IPS-20b (cell line): ENCODE results near the gene RGR.
"Not testable (repeated sequence)": the region's sequence is repeated elsewhere in the genome, so short reads cannot be mapped to it uniquely, and the experiment has no call there.

ENCODE experiments used
- H3K27ac ChIP-seq: one replicate; pipeline ENCODE4 v1.5.1; 2013; ENCODE audit warnings: low read length
- H3K27me3 ChIP-seq: 2 replicates; pipeline ENCODE4 v1.6.1; 2013; ENCODE audit warnings: mild to moderate bottlenecking, low read length, inconsistent platforms; ENCODE audit not compliant: insufficient read depth
- H3K36me3 ChIP-seq: 2 replicates; pipeline ENCODE4 v1.6.1; 2013; ENCODE audit warnings: low read depth, mild to moderate bottlenecking, inconsistent platforms, low read length, moderate library complexity; ENCODE audit not compliant: insufficient read depth
- H3K4me1 ChIP-seq: 2 replicates; pipeline ENCODE4 v1.6.1; 2013; ENCODE audit warnings: mild to moderate bottlenecking, control low read depth, inconsistent platforms, low read length, moderate library complexity; ENCODE audit not compliant: insufficient read depth
- H3K4me3 ChIP-seq: 2 replicates; pipeline ENCODE4 v1.5.1; 2013; ENCODE audit warnings: mild to moderate bottlenecking, low read length, inconsistent platforms
- H3K9ac ChIP-seq: 2 replicates; pipeline ENCODE4 v1.6.1; 2013; ENCODE audit warnings: low read depth, mild to moderate bottlenecking, inconsistent platforms, low read length, moderate library complexity
- H3K9me3 ChIP-seq: 2 replicates; pipeline ENCODE4 v1.6.1; 2013; ENCODE audit warnings: mild to moderate bottlenecking, low read depth, low read length, inconsistent platforms; ENCODE audit not compliant: insufficient read depth

RGR gene

GRCh38 chr10:84262190-84262956 is 17.5 kb downstream of the RGR start:
- Histone ChIP-seq H3K27ac (no peak overlapping the region), H3K9me3 (no peaks in the 10 kb centered on the region)

GRCh38 chr10:84263716-84264115 is 18.9 kb downstream of the RGR start:
- H3K9ac ChIP-seq: no peak overlapping the region
- no peak overlapping the region for H3K4me3 ChIP-seq
- peaks cover 8% of the 10 kb centered on the region for H3K27me3 ChIP-seq
- no peak overlapping the region for H3K27ac ChIP-seq
- no peaks in the 10 kb centered on the region for H3K36me3 ChIP-seq
- H3K9me3 ChIP-seq: no peaks in the 10 kb centered on the region
- H3K4me1 ChIP-seq: no peaks in the 10 kb centered on the region; the same call in 1 of the 2 replicates

More at GRCh38 chr10:84262190-84262956, 17.5 kb downstream of the RGR start:
- Histone ChIP-seq H3K9ac (no peak overlapping the region), H3K4me3 (no peak overlapping the region), H3K27me3 (peaks cover 8% of the 10 kb centered on the region), H3K4me1 (no peaks in the 10 kb centered on the region), H3K36me3 (no peaks in the 10 kb centered on the region)

- H3K4me3 ChIP-seq: peak overlapping the region; percentile 24; the same call in 1 of the 2 replicates
- peaks cover 8% of the 10 kb centered on the region for H3K27me3 ChIP-seq
- H3K9ac ChIP-seq: no peak overlapping the region
- H3K9me3 ChIP-seq: no peaks in the 10 kb centered on the region
- H3K4me1 ChIP-seq: no peaks in the 10 kb centered on the region; the same call in 1 of the 2 replicates
- H3K27ac ChIP-seq: no peak overlapping the region
- no peaks in the 10 kb centered on the region for H3K36me3 ChIP-seq
These were observed 19.8 kb downstream of the RGR start for GRCh38 chr10:84264611-84265141.

- H3K9me3 ChIP-seq: no peaks in the 10 kb centered on the region
- no peak overlapping the region for H3K27ac ChIP-seq
- H3K27me3 ChIP-seq: peaks cover 8% of the 10 kb centered on the region
- no peaks in the 10 kb centered on the region; the same call in 1 of the 2 replicates for H3K4me1 ChIP-seq
- H3K36me3 ChIP-seq: no peaks in the 10 kb centered on the region
- no peak overlapping the region for H3K4me3 ChIP-seq
- no peak overlapping the region for H3K9ac ChIP-seq
These were observed 20.6 kb downstream of the RGR start for GRCh38 chr10:84265418-84265817.

- Histone ChIP-seq H3K4me1 (no peaks in the 10 kb centered on the region; the same call in 1 of the 2 replicates), H3K9me3 (no peaks in the 10 kb centered on the region), H3K4me3 (no peak overlapping the region)
These were observed 22.8 kb downstream of the RGR start for GRCh38 chr10:84267503-84268126.

GRCh38 chr10:84269162-84269561 is 24.3 kb downstream of the RGR start:
- H3K4me1 ChIP-seq: no peaks in the 10 kb centered on the region; the same call in 1 of the 2 replicates
- peaks cover 8% of the 10 kb centered on the region for H3K27me3 ChIP-seq
- H3K9ac ChIP-seq: no peak overlapping the region
- no peaks in the 10 kb centered on the region for H3K9me3 ChIP-seq
- H3K36me3 ChIP-seq: no peaks in the 10 kb centered on the region
- no peak overlapping the region for H3K4me3 ChIP-seq
- H3K27ac ChIP-seq: no peak overlapping the region

More at GRCh38 chr10:84267503-84268126, 22.8 kb downstream of the RGR start:
- Histone ChIP-seq H3K9ac (no peak overlapping the region), H3K27me3 (peaks cover 8% of the 10 kb centered on the region), H3K27ac (no peak overlapping the region), H3K36me3 (no peaks in the 10 kb centered on the region)

- no peaks in the 10 kb centered on the region for H3K9me3 ChIP-seq
- no peak overlapping the region for H3K4me3 ChIP-seq
- H3K36me3 ChIP-seq: no peaks in the 10 kb centered on the region
- H3K27ac ChIP-seq: no peak overlapping the region
- peaks cover 8% of the 10 kb centered on the region for H3K27me3 ChIP-seq
- no peak overlapping the region for H3K9ac ChIP-seq
- no peaks in the 10 kb centered on the region; the same call in 1 of the 2 replicates for H3K4me1 ChIP-seq
These were observed 24.9 kb downstream of the RGR start for GRCh38 chr10:84269773-84270172.

- H3K9me3 ChIP-seq: no peaks in the 10 kb centered on the region
- no peak overlapping the region for H3K4me3 ChIP-seq
- H3K4me1 ChIP-seq: no peaks in the 10 kb centered on the region; the same call in 1 of the 2 replicates
- no peak overlapping the region for H3K9ac ChIP-seq
- no peaks in the 10 kb centered on the region for H3K27me3 ChIP-seq
- no peaks in the 10 kb centered on the region for H3K36me3 ChIP-seq
- no peak overlapping the region for H3K27ac ChIP-seq
These were observed 25.9 kb downstream of the RGR start for GRCh38 chr10:84270708-84271107.

- not testable (repeated sequence) for H3K4me1 ChIP-seq, H3K4me3 ChIP-seq, H3K36me3 ChIP-seq, H3K27me3 ChIP-seq, H3K9ac ChIP-seq, H3K9me3 ChIP-seq, H3K27ac ChIP-seq
These were observed 35.1 kb downstream of the RGR start for GRCh38 chr10:84279876-84280475.

GRCh38 chr10:84286695-84287094 is 41.8 kb downstream of the RGR start:
- no peaks in the 10 kb centered on the region for H3K9me3 ChIP-seq

GRCh38 chr10:84288151-84288550 is 43.3 kb downstream of the RGR start:
- Histone ChIP-seq H3K4me1 (no peaks in the 10 kb centered on the region), H3K9me3 (no peaks in the 10 kb centered on the region), H3K9ac (no peak overlapping the region), H3K4me3 (no peak overlapping the region), H3K27me3 (no peaks in the 10 kb centered on the region; the same call in 1 of the 2 replicates), H3K27ac (no peak overlapping the region), H3K36me3 (no peaks in the 10 kb centered on the region)

More at GRCh38 chr10:84286695-84287094, 41.8 kb downstream of the RGR start:
- Histone ChIP-seq H3K9ac (no peak overlapping the region), H3K27me3 (no peaks in the 10 kb centered on the region; the same call in 1 of the 2 replicates), H3K4me1 (no peaks in the 10 kb centered on the region), H3K36me3 (no peaks in the 10 kb centered on the region), H3K4me3 (no peak overlapping the region), H3K27ac (no peak overlapping the region)
